Vagina (tissue), 2 donors: ENCODE data around the gene B4GALT2.

Experiments used
- POLR2A ChIP-seq, 2 donors: fragments of 450-650 bp; IDR thresholded peaks; one replicate each; pipeline ENCODE4 v1.6.1; 2017; ENCODE audit warnings: antibody characterized with exemption in 2 of 2, mild to moderate bottlenecking in 2 of 2, moderate library complexity in 2 of 2
- TF ChIP-seq, protein P1 (sequence below), 3 experiments: fragments of 450-650 bp in 2 of 3; fragments of 200-600 bp in 1 of 3; sonication (generic) in 1 of 3; IDR thresholded peaks; one replicate each; pipeline ENCODE4 v1.5.1; 2017 to 2019; ENCODE audit warnings: antibody characterized with exemption in 3 of 3, mild to moderate bottlenecking in 2 of 3, moderate library complexity in 2 of 3

DNA sequence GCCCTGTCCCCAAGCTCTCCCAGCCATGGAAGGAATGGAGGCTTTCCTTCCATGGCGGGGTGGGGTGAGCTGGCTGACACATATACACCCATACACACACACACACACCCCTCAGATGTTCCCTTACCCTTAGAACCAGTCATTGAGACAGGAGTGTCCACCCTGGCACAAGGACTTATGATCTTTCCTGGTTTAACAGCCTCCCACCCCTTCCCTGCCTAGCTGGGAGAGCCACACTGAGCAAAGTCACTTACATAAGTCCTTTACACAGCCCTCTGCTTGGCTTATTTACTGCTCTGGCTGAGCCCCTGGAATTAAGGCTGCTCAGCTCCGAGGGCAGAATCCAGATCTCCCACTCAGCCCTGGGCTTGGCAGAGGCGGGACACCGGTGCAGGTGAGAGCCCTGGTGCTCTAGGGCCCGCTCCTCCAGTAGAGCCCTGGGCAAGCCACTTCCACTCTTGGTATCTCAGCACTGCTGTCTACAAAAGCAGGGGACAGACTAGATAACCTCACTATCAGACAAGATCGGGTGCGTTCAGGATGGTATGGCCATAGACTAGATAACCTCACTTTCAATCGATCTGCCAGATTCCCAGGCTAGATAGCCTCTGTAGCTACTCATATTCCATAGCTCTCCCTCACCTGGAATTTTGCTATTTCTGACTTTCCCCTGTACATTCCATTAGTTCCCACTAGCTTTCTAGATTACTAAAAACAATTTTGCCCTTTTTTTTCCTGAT is 35.5 kb downstream of the B4GALT2 start:
- TF ChIP-seq POLR2A (IDR thresholded peaks at IDR 0.05), result no peak
- TF ChIP-seq, protein P1, sequence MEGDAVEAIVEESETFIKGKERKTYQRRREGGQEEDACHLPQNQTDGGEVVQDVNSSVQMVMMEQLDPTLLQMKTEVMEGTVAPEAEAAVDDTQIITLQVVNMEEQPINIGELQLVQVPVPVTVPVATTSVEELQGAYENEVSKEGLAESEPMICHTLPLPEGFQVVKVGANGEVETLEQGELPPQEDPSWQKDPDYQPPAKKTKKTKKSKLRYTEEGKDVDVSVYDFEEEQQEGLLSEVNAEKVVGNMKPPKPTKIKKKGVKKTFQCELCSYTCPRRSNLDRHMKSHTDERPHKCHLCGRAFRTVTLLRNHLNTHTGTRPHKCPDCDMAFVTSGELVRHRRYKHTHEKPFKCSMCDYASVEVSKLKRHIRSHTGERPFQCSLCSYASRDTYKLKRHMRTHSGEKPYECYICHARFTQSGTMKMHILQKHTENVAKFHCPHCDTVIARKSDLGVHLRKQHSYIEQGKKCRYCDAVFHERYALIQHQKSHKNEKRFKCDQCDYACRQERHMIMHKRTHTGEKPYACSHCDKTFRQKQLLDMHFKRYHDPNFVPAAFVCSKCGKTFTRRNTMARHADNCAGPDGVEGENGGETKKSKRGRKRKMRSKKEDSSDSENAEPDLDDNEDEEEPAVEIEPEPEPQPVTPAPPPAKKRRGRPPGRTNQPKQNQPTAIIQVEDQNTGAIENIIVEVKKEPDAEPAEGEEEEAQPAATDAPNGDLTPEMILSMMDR (IDR thresholded peaks at IDR 0.05), result no peak
